OCI-LY7 (cell line): ENCODE measurements around the gene MADD.

Source experiments
- EZH2phosphoT487 ChIP-seq: fragments of 200-600 bp; sonication (generic); IDR thresholded peaks from 2 replicates; pipeline ENCODE4 v1.6.1; 2018; ENCODE audit warnings: low read depth, borderline replicate concordance, mild to moderate bottlenecking, mixed run types, antibody characterized with exemption, low read length, moderate library complexity, mixed read lengths
- TF ChIP-seq, protein P1 (sequence below): fragments of 200-600 bp; sonication (generic); conservative IDR thresholded peaks from 2 replicates; pipeline ENCODE4 v1.5.1; 2014; ENCODE audit warnings: mild to moderate bottlenecking, antibody characterized with exemption, low read length, moderate library complexity, mixed read lengths

DNA sequence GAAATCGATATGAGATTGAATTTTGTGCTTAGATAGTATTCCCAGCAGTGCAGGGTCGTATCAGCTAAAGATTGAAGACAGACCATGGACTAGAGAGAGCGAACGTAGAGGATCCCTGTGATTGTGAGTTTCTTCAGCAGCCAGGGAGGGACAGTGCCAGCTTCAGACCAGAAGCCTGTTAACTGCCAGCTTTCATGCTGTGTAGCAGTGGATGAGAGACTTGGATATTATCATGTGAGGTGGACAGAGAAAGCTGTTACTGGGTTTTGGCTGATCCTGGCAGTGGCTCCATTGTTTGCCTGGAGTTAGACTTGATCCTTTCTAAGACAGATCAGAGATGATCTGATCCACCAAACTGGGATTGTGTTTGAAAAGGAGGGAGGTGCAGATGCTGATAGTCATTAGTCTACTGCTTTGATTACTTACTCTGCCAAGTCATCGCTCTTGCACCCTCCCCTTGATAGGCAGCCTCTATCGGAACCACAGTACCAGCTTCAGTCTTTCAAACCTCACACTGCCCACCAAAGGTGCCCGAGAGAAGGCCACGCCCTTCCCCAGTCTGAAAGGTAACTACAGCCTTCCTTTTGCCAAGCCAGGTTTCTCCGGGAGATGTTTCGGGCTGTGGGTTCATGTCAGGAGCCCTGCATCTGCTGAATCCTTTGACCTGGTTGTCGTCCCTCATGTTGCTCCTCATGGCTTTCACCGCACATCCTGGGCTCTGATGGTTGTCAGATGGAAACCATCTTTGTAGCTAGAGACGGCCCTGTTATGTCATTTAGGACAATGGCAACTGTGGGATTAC, 16.2 kb downstream of the MADD start:
- TF ChIP-seq, protein P1, sequence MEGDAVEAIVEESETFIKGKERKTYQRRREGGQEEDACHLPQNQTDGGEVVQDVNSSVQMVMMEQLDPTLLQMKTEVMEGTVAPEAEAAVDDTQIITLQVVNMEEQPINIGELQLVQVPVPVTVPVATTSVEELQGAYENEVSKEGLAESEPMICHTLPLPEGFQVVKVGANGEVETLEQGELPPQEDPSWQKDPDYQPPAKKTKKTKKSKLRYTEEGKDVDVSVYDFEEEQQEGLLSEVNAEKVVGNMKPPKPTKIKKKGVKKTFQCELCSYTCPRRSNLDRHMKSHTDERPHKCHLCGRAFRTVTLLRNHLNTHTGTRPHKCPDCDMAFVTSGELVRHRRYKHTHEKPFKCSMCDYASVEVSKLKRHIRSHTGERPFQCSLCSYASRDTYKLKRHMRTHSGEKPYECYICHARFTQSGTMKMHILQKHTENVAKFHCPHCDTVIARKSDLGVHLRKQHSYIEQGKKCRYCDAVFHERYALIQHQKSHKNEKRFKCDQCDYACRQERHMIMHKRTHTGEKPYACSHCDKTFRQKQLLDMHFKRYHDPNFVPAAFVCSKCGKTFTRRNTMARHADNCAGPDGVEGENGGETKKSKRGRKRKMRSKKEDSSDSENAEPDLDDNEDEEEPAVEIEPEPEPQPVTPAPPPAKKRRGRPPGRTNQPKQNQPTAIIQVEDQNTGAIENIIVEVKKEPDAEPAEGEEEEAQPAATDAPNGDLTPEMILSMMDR: no peak
- TF ChIP-seq EZH2phosphoT487: no peak
